Adrenal gland (tissue), 5 donors: ENCODE measurements around the gene HOMER2.

ENCODE experiments used
- POLR2A ChIP-seq, 2 donors: fragments of 450-650 bp; IDR thresholded peaks; one replicate each; pipeline ENCODE4 v1.6.1; 2017; ENCODE audit warnings: antibody characterized with exemption in 2 of 2, mild to moderate bottlenecking in 2 of 2, moderate library complexity in 1 of 2
- TF ChIP-seq, protein P1 (sequence below), 6 experiments: fragments of 450-650 bp in 4 of 6; fragments of 200-600 bp in 2 of 6; sonication (generic) in 1 of 6; IDR thresholded peaks; 1 replicate in 5 of 6; 2 replicates in 1 of 6; pipeline versions ENCODE4 v1.5.1 to v1.8.0; 2016 to 2021; ENCODE audit warnings: antibody characterized with exemption in 6 of 6, mild to moderate bottlenecking in 2 of 6, moderate library complexity in 1 of 6
- donor health status: DM: no; HTN: no; CAD: no.

DNA sequence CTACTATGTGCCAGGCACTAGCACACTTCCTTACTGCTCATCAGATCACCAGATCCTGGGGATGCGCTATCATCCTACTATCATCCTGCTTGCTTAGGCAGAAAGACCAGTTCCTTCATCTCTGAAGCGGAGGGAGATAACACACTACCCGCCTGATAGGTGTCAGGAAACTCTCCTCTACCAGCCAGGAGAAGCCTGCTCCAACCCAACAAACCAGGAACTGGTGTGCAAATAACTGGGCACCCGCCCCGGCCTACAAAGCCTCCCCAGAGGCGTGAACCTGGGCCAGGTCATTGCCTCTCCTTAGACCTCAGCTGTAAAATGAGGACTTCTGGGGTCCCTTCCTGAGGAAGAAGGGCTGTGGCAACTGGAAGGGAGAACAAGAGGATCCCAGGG is 61.5 kb downstream of the HOMER2 start:
- TF ChIP-seq, protein P1, sequence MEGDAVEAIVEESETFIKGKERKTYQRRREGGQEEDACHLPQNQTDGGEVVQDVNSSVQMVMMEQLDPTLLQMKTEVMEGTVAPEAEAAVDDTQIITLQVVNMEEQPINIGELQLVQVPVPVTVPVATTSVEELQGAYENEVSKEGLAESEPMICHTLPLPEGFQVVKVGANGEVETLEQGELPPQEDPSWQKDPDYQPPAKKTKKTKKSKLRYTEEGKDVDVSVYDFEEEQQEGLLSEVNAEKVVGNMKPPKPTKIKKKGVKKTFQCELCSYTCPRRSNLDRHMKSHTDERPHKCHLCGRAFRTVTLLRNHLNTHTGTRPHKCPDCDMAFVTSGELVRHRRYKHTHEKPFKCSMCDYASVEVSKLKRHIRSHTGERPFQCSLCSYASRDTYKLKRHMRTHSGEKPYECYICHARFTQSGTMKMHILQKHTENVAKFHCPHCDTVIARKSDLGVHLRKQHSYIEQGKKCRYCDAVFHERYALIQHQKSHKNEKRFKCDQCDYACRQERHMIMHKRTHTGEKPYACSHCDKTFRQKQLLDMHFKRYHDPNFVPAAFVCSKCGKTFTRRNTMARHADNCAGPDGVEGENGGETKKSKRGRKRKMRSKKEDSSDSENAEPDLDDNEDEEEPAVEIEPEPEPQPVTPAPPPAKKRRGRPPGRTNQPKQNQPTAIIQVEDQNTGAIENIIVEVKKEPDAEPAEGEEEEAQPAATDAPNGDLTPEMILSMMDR (IDR thresholded peaks at IDR 0.05): no peak
- no peak for TF ChIP-seq POLR2A (IDR thresholded peaks at IDR 0.05)
